ENCODE measurements around the gene ARHGAP10.

GRCh38 chr4:148044089-148044911 lies 312.4 kb downstream of the ARHGAP10 start:
- TF ChIP-seq EP300 (IDR thresholded peaks at IDR 0.05) (no peak), POLR2AphosphoS5 (IDR thresholded peaks at IDR 0.05) (no peak)

Measured in gastroesophageal sphincter (tissue), 2 donors.